ENCODE measurements around the gene GBX1.

Gene GBX1

GRCh38 chr7:151167197-151167961 is at the start of gene GBX1:
Gene GBX1, minus strand, starts transcription at chr7:151167694. Its CDS starts 146 bp downstream, at chr7:151167548.
- Histone ChIP-seq H3K4me3 (ENCODE audit: severe bottlenecking) (peak within 1 kb of the TSS; percentile 37), H3K27me3 (ENCODE audit: insufficient read depth, poor library complexity, severe bottlenecking) (peaks cover 69% of the 10 kb centered on the region), H3K27ac (ENCODE audit: poor library complexity, severe bottlenecking) (no peak within 1 kb of the TSS), H3K9me3 (ENCODE audit: severe bottlenecking) (no peaks in the 10 kb centered on the region), H3K4me1 (ENCODE audit: insufficient read depth, poor library complexity, severe bottlenecking) (no peaks in the 10 kb centered on the region), H3K36me3 (ENCODE audit: low read depth) (no peaks in the 10 kb centered on the region)
- DNase-seq (ENCODE audit: low spot score) (no peak), ATAC-seq (ENCODE audit: low read depth) (peak; percentile 56)
- TF ChIP-seq, protein P1, sequence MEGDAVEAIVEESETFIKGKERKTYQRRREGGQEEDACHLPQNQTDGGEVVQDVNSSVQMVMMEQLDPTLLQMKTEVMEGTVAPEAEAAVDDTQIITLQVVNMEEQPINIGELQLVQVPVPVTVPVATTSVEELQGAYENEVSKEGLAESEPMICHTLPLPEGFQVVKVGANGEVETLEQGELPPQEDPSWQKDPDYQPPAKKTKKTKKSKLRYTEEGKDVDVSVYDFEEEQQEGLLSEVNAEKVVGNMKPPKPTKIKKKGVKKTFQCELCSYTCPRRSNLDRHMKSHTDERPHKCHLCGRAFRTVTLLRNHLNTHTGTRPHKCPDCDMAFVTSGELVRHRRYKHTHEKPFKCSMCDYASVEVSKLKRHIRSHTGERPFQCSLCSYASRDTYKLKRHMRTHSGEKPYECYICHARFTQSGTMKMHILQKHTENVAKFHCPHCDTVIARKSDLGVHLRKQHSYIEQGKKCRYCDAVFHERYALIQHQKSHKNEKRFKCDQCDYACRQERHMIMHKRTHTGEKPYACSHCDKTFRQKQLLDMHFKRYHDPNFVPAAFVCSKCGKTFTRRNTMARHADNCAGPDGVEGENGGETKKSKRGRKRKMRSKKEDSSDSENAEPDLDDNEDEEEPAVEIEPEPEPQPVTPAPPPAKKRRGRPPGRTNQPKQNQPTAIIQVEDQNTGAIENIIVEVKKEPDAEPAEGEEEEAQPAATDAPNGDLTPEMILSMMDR (IDR thresholded peaks at IDR 0.05; ENCODE audit: poor library complexity, severe bottlenecking), result no peak

DNA sequence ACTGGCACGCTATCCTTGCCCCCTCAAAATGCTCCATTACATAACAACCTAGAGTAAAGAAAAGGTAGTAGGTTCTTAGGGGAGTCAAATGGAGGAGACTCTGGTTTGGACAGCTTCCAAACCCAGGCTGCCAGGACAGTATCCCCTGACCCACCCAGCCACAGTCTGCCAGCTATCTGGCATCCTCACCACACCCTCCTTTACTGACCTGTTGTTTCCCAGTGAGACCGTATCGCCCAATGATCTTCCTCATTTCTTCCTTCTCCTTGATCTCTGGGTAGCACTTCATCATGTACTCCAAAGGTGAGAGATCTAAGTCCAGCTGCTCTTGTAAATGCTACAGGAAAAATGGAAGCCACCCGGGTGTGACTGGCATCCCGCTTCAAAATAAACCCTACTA is 47.9 kb upstream of the GBX1 start:
- H3K36me3 ChIP-seq (ENCODE audit: low read depth), result peaks cover 68% of the 10 kb centered on the region
- H3K9me3 ChIP-seq (ENCODE audit: severe bottlenecking), result no peaks in the 10 kb centered on the region
- no peaks in the 10 kb centered on the region for H3K4me1 ChIP-seq (ENCODE audit: insufficient read depth, poor library complexity, severe bottlenecking)
- no peak overlapping the region for H3K4me3 ChIP-seq (ENCODE audit: severe bottlenecking)
- DNase-seq (ENCODE audit: low spot score), result no peak
- H3K27me3 ChIP-seq (ENCODE audit: insufficient read depth, poor library complexity, severe bottlenecking), result no peaks in the 10 kb centered on the region
- ATAC-seq (ENCODE audit: low read depth), result no peak
- no peak overlapping the region for H3K27ac ChIP-seq (ENCODE audit: poor library complexity, severe bottlenecking)
- TF ChIP-seq, protein P1 (IDR thresholded peaks at IDR 0.05; ENCODE audit: poor library complexity, severe bottlenecking), result no peak

GRCh38 chr7:151213826-151214225 is 46.3 kb upstream of the GBX1 start:
- TF ChIP-seq, protein P1 (IDR thresholded peaks at IDR 0.05; ENCODE audit: poor library complexity, severe bottlenecking), result no peak
- DNase-seq (ENCODE audit: low spot score) (no peak), ATAC-seq (ENCODE audit: low read depth) (no peak)
- no peak overlapping the region for H3K4me3 ChIP-seq (ENCODE audit: severe bottlenecking)
- peaks cover 55% of the 10 kb centered on the region for H3K36me3 ChIP-seq (ENCODE audit: low read depth)
- H3K9me3 ChIP-seq (ENCODE audit: severe bottlenecking), result no peaks in the 10 kb centered on the region
- no peaks in the 10 kb centered on the region for H3K4me1 ChIP-seq (ENCODE audit: insufficient read depth, poor library complexity, severe bottlenecking)
- H3K27me3 ChIP-seq (ENCODE audit: insufficient read depth, poor library complexity, severe bottlenecking), result no peaks in the 10 kb centered on the region
- H3K27ac ChIP-seq (ENCODE audit: poor library complexity, severe bottlenecking), result no peak overlapping the region

GRCh38 chr7:151212626-151213025 is 45.1 kb upstream of the GBX1 start:
- H3K36me3 ChIP-seq (ENCODE audit: low read depth), result peaks cover 44% of the 10 kb centered on the region
- H3K9me3 ChIP-seq (ENCODE audit: severe bottlenecking), result no peaks in the 10 kb centered on the region
- no peak overlapping the region for H3K27ac ChIP-seq (ENCODE audit: poor library complexity, severe bottlenecking)

More at GRCh38 chr7:151212626-151213025, 45.1 kb upstream of the GBX1 start:
- DNase-seq (ENCODE audit: low spot score), result no peak
- no peaks in the 10 kb centered on the region for H3K27me3 ChIP-seq (ENCODE audit: insufficient read depth, poor library complexity, severe bottlenecking)
- peak; percentile 52; the same call in 2 of the 3 replicates for ATAC-seq (ENCODE audit: low read depth)
- no peak overlapping the region for H3K4me3 ChIP-seq (ENCODE audit: severe bottlenecking)
- H3K4me1 ChIP-seq (ENCODE audit: insufficient read depth, poor library complexity, severe bottlenecking), result no peaks in the 10 kb centered on the region
- TF ChIP-seq, protein P1 (IDR thresholded peaks at IDR 0.05; ENCODE audit: poor library complexity, severe bottlenecking), result no peak
